Measurements from ENCODE around the gene ADM.
"Not testable (repeated sequence)": the region's sequence is repeated elsewhere in the genome, so short reads cannot be mapped to it uniquely, and the experiment has no call there.

The ADM gene

GRCh38 chr11:10304495-10305261 is at the start of gene ADM:
ADM (plus strand) TSS chr11:10305073; CDS start chr11:10305701, 628 bp downstream.
- DNase-seq: no peak

- no peak for DNase-seq
Observed at GRCh38 chr11:10255388-10256125, 49.3 kb upstream of the ADM start.

- DNase-seq: no peak
Observed at GRCh38 chr11:10257478-10257877, 47.4 kb upstream of the ADM start.

GRCh38 chr11:10261821-10262220 is 43.1 kb upstream of the ADM start:
- no peak for DNase-seq

- no peak for DNase-seq
Observed at GRCh38 chr11:10263929-10264328, 40.9 kb upstream of the ADM start.

- DNase-seq: not testable (repeated sequence)
Observed at GRCh38 chr11:10264716-10265115, 40.2 kb upstream of the ADM start.

GRCh38 chr11:10265936-10266335 is 38.9 kb upstream of the ADM start:
- no peak for DNase-seq

- DNase-seq: no peak
Observed at GRCh38 chr11:10267821-10268220, 37.1 kb upstream of the ADM start.

- no peak for DNase-seq
Observed at GRCh38 chr11:10268746-10269488, 36.0 kb upstream of the ADM start.

GRCh38 chr11:10272132-10272531 is 32.7 kb upstream of the ADM start:
- DNase-seq: no peak

GRCh38 chr11:10273738-10274137 is 31.1 kb upstream of the ADM start:
- DNase-seq: no peak

- DNase-seq: no peak
Observed at GRCh38 chr11:10274726-10275125, 30.1 kb upstream of the ADM start.

- no peak for DNase-seq
Observed at GRCh38 chr11:10275714-10276113, 29.2 kb upstream of the ADM start.

- DNase-seq: no peak
Observed at GRCh38 chr11:10282117-10282516, 22.8 kb upstream of the ADM start.

GRCh38 chr11:10283991-10284390 is 20.9 kb upstream of the ADM start:
- no peak for DNase-seq

GRCh38 chr11:10285148-10285802 is 19.6 kb upstream of the ADM start:
- DNase-seq: no peak

- no peak for DNase-seq
Observed at GRCh38 chr11:10287140-10287539, 17.7 kb upstream of the ADM start.

- DNase-seq: no peak
Observed at GRCh38 chr11:10287766-10288715, 16.8 kb upstream of the ADM start.

- DNase-seq: no peak
Observed at GRCh38 chr11:10288881-10289764, 15.8 kb upstream of the ADM start.

GRCh38 chr11:10289765-10290380 is 15.0 kb upstream of the ADM start:
- DNase-seq: no peak

Measured in NCI-H1694 (cell line).